ENCODE measurements around the gene TNFSF13.

DNA sequence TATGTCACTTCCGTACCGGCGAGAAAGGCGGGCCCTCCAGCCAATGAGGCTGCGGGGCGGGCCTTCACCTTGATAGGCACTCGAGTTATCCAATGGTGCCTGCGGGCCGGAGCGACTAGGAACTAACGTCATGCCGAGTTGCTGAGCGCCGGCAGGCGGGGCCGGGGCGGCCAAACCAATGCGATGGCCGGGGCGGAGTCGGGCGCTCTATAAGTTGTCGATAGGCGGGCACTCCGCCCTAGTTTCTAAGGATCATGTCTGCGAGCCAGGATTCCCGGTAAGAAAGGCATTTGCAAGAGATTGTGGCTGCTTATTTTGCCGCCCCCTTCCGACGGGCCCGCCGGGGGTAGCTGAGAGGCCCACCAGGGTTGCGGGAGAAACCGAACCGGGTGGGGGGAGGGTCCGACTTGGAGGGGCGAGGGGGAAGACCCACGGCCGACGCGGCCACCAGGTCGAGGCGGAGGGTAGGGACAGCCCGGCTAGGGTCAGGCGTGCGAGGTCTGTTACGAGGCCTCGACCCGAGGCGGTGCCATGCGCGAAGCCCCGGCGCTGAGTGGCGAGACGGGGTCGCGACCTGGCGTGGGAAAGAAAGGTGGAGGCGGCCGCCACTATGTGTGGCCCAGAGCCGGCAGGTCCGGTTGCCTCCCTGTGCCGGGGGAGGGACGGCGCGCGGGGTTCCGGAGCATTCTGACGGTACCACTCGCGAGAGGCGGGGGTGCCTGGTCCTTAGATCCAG is 14.2 kb downstream of the TNFSF13 start:
- TF ChIP-seq CTCF (IDR thresholded peaks at IDR 0.05), result no peak
- TF ChIP-seq NR2C2 (CRISPR knock-in tag; IDR thresholded peaks at IDR 0.05), result no peak
- no peak for TF ChIP-seq NR3C1 (CRISPR knock-in tag; conservative IDR thresholded peaks at IDR 0.05; ENCODE audit: low read depth)
- TF ChIP-seq SP1 (CRISPR knock-in tag; conservative IDR thresholded peaks at IDR 0.05), result peak; percentile 97
- peak; percentile 42 for TF ChIP-seq FOXP1 (CRISPR knock-in tag; IDR thresholded peaks at IDR 0.05; ENCODE audit: borderline replicate concordance)
- TF ChIP-seq, protein P1, sequence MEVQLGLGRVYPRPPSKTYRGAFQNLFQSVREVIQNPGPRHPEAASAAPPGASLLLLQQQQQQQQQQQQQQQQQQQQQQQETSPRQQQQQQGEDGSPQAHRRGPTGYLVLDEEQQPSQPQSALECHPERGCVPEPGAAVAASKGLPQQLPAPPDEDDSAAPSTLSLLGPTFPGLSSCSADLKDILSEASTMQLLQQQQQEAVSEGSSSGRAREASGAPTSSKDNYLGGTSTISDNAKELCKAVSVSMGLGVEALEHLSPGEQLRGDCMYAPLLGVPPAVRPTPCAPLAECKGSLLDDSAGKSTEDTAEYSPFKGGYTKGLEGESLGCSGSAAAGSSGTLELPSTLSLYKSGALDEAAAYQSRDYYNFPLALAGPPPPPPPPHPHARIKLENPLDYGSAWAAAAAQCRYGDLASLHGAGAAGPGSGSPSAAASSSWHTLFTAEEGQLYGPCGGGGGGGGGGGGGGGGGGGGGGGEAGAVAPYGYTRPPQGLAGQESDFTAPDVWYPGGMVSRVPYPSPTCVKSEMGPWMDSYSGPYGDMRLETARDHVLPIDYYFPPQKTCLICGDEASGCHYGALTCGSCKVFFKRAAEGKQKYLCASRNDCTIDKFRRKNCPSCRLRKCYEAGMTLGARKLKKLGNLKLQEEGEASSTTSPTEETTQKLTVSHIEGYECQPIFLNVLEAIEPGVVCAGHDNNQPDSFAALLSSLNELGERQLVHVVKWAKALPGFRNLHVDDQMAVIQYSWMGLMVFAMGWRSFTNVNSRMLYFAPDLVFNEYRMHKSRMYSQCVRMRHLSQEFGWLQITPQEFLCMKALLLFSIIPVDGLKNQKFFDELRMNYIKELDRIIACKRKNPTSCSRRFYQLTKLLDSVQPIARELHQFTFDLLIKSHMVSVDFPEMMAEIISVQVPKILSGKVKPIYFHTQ (CRISPR knock-in tag; IDR thresholded peaks at IDR 0.05), result peak; percentile 95
- peak; percentile 51 for TF ChIP-seq E2F5 (CRISPR knock-in tag; IDR thresholded peaks at IDR 0.05)
